Measurements from ENCODE around the gene CELSR1. TPM values are rescaled to one million over a fixed set of nuclear protein-coding genes. Genes with fewer than 3 reads are reported as not detected.
A peak's percentile ranks its signal among the peaks of the same experiment; 100 is the strongest.

Gene CELSR1
- total and polyA plus RNA-seq, 12 donors: 0.11 to 4.3 (median 1.9) TPM

GRCh38 chr22:46546466-46547178 is 9.2 kb upstream of the CELSR1 start:
- Histone ChIP-seq H3K27me3 (no peaks in the 10 kb centered on the region), H3K36me3 (replicated peaks in 1 of 2) (no peaks in the 10 kb centered on the region), H3K27ac (peak overlapping the region in 4 of 5 donors; percentile 35 to 88 (median 78)), H3K4me3 (no peak overlapping the region), H3K4me1 (replicated peaks in 1 of 2) (peaks cover 14 to 22% of the 10 kb centered on the region in 2 donors), H3K9me3 (replicated peaks in 1 of 3) (no peaks in the 10 kb centered on the region)
- intact Hi-C loops (cut with DNase I): no loop called here
- peak in 5 of 7 donors; percentile 45 to 80 (median 63) for DNase-seq
- 72 to 85% (median 78%) methylated on average over 11 to 14 of the region's 14 CpGs for WGBS, 4 donors
- TF ChIP-seq POLR2A (IDR thresholded peaks at IDR 0.05) (no peak), CTCF (IDR thresholded peaks at IDR 0.05) (no peak)

DNA sequence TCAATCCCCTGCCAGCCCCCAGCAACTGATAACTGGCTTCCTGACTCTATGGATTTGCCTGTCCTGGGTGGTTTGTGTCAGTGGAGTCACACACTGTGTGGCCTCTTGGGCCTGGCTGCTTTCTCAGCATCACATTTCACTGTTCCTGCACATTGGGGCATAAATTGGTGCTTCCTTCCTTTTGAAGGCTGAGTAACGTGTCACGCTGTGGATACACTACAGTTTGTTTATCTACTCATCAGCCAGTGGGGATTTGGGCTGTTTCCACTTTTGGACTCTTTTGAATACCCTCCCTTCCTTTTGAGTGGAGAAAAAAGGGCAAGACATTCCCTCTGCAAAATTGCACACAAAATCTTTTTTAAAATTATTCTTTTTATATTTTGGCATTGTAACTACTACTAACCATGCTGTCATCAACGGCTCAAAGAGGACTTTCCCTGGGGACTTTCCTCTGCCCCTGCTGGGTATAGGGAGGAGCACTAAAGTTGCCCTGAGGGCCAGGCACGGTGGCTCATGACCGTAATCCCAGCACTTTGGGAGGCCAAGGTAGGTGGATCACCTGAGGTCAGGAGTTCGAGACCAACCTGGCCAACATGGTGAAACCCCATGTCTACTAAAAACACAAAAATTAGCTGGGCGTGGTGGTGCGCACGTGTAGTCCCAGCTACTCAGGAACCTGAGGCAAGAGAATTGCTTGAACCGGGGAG is 7.8 kb upstream of the CELSR1 start:
- H3K4me3 ChIP-seq: no peak overlapping the region
- H3K27me3 ChIP-seq: no peaks in the 10 kb centered on the region
- H3K27ac ChIP-seq: no peak overlapping the region
- TF ChIP-seq POLR2A (IDR thresholded peaks at IDR 0.05): no peak
- no peak for TF ChIP-seq CTCF (IDR thresholded peaks at IDR 0.05)
- WGBS, 4 donors: 66 to 83% (median 75%) methylated on average over 10 of the region's 10 CpGs
- DNase-seq: no peak
- H3K4me1 ChIP-seq (replicated peaks in 1 of 2): peaks cover 14 to 22% of the 10 kb centered on the region in 2 donors
- H3K9me3 ChIP-seq (replicated peaks in 1 of 3): no peaks in the 10 kb centered on the region
- intact Hi-C loops (cut with DNase I): no loop called here
- H3K36me3 ChIP-seq (replicated peaks in 1 of 2): no peaks in the 10 kb centered on the region

- no peak for TF ChIP-seq POLR2A (IDR thresholded peaks at IDR 0.05)
- TF ChIP-seq CTCF (IDR thresholded peaks at IDR 0.05): peak; percentile 87 to 96 (median 90)
- 30 to 44% (median 33%) methylated on average over 16 to 27 of the region's 27 CpGs for WGBS, 4 donors
- Histone ChIP-seq H3K27me3 (peaks cover 21% of the 10 kb centered on the region), H3K4me3 (no peak overlapping the region), H3K4me1 (replicated peaks in 1 of 2) (peaks cover 7 to 17% of the 10 kb centered on the region in 2 donors), H3K27ac (no peak overlapping the region), H3K36me3 (replicated peaks in 1 of 2) (no peaks in the 10 kb centered on the region), H3K9me3 (replicated peaks in 1 of 3) (no peaks in the 10 kb centered on the region)
- intact Hi-C loops (cut with DNase I): loop anchor here (2.0 to 5.0 kb wide), 4 partner anchors 173 to 420 kb away; no protein-coding TSS in a partner anchor
- DNase-seq: peak; percentile 70 to 84 (median 78)
Observed at GRCh38 chr22:46542011-46542985, 4.9 kb upstream of the CELSR1 start.

All from adrenal gland (tissue), 12 donors.